Subcutaneous abdominal adipose tissue (tissue), 5 donors: Measurements from ENCODE around the gene ERICH6.

ENCODE experiments used
- H3K27ac ChIP-seq: one replicate; pipeline ENCODE4 v1.7.0; 2013; ENCODE audit warnings: low read depth, mild to moderate bottlenecking, inconsistent platforms, low read length, moderate library complexity
- H3K27me3 ChIP-seq, 5 donors: one replicate each; pipeline ENCODE4 v1.7.0; 2013; ENCODE audit warnings: low read length in 5 of 5, inconsistent platforms in 1 of 5; ENCODE audit not compliant: control insufficient read depth in 5 of 5, insufficient read depth in 4 of 5
- H3K36me3 ChIP-seq, 5 donors: one replicate each; pipeline ENCODE4 v1.7.0; 2013; ENCODE audit warnings: low read length in 5 of 5; ENCODE audit not compliant: control insufficient read depth in 5 of 5, insufficient read depth in 5 of 5
- H3K4me1 ChIP-seq, 5 donors: one replicate each; pipeline ENCODE4 v1.7.0; 2013; ENCODE audit warnings: low read length in 5 of 5, mild to moderate bottlenecking in 3 of 5, moderate library complexity in 1 of 5; ENCODE audit not compliant: control insufficient read depth in 5 of 5, insufficient read depth in 5 of 5
- H3K4me3 ChIP-seq, 5 donors: one replicate each; pipeline ENCODE4 v1.7.0; 2013; ENCODE audit warnings: low read length in 5 of 5, low read depth in 1 of 5
- H3K9ac ChIP-seq, 5 donors: one replicate each; pipeline ENCODE4 v1.7.0; 2013; ENCODE audit warnings: low read length in 5 of 5, mild to moderate bottlenecking in 4 of 5, moderate library complexity in 3 of 5
- H3K9me3 ChIP-seq, 5 donors: one replicate each; pipeline ENCODE4 v1.7.0; 2013; ENCODE audit warnings: low read length in 5 of 5; ENCODE audit not compliant: control insufficient read depth in 5 of 5
- donor health status: healthy.
- donor health status: healthy.
- donor health status: healthy.
- donor health status: healthy.
- donor health status: healthy.

ERICH6 gene

DNA sequence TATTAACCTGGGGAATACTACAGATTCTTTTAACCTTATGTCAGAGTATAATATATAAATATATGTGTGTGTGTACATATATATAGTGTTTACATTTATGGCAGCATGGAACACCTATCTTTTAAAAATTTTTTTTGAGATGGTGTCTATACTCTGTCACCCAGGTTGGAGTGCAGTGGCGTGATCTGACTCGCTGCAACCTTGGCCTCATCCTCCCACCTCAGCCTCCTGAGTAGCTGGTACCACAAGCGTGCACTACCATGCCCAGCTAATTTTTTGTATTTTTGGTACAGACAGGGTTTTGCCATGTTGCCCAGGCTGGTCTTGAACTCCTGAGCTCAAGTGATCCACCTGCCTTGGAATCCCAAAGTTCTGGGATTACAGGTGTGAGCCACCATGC is 18.5 kb upstream of the ERICH6 start:
- no peak overlapping the region for H3K4me3 ChIP-seq
- no peak overlapping the region for H3K9ac ChIP-seq
- H3K27ac ChIP-seq, result no peak overlapping the region
- H3K4me1 ChIP-seq, result peaks cover 0 to 9% (median 9%) of the 10 kb centered on the region in 5 donors
- no peaks in the 10 kb centered on the region for H3K9me3 ChIP-seq
- H3K27me3 ChIP-seq, result no peaks in the 10 kb centered on the region
- H3K36me3 ChIP-seq, result no peaks in the 10 kb centered on the region

DNA sequence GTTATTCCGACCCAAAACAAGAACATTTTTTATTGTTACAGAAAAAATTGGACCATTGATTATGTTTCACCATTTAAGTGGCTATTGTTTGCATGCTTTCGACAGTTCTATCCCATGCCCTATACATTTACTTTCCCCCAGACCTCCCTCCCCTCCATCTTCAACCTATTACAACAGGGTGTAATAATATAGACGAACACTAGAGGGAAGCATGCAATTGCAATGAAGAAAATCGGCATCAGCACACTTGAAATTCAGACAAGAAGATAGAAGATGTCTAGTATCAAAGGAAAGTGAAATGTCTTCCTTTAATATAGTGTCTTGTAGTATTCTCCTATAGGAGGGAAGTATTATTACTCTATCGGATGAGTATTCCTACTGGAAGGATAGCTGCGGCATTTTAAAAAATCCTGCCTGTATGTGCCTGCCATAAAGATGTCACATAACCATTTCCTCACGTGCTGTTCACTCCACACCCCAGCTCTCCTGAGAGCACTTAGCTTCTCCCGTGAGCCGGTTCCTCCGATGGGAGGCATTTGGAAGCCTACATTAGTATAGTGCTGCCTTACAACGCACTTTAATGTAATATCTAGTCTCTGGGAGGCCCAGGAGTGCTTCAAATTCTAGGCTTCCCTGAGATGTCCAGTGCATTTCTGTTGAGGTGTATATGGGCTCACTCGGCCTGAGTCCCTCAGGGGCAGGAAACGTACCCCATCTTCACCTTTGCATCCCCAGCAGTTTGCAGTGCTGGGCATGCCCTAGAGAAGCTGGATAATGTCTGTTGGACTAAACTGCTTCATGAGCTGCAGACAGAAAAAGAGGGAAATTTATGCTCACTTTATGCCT is 17.8 kb upstream of the ERICH6 start:
- Histone ChIP-seq H3K9me3 (no peaks in the 10 kb centered on the region), H3K27me3 (no peaks in the 10 kb centered on the region), H3K4me3 (no peak overlapping the region), H3K9ac (no peak overlapping the region), H3K27ac (no peak overlapping the region), H3K36me3 (no peaks in the 10 kb centered on the region), H3K4me1 (peaks cover 0 to 5% (median 4%) of the 10 kb centered on the region in 5 donors)

DNA sequence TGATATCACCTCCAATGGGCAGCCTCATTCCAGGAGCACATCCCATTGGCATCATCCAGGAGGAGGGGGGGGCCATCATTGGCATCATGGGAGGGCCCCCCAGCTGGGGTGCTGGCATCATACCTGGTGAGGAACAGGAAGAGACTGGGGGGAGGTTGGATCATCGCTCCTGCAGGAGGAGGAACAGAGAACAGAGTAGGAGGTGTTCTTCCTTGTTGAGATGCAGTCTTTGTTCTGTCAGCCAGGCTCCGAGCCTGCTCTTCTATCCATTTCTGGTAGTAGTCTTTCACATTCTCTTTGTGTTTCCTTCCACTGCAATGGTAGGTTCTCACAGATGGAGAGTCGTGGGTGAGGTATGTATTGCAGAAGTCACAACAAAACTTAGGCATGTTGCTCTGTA is 16.7 kb upstream of the ERICH6 start:
- Histone ChIP-seq H3K4me1 (peaks cover 0 to 5% (median 4%) of the 10 kb centered on the region in 5 donors), H3K9me3 (no peaks in the 10 kb centered on the region), H3K9ac (no peak overlapping the region), H3K4me3 (no peak overlapping the region), H3K27ac (no peak overlapping the region), H3K36me3 (no peaks in the 10 kb centered on the region), H3K27me3 (no peaks in the 10 kb centered on the region)

DNA sequence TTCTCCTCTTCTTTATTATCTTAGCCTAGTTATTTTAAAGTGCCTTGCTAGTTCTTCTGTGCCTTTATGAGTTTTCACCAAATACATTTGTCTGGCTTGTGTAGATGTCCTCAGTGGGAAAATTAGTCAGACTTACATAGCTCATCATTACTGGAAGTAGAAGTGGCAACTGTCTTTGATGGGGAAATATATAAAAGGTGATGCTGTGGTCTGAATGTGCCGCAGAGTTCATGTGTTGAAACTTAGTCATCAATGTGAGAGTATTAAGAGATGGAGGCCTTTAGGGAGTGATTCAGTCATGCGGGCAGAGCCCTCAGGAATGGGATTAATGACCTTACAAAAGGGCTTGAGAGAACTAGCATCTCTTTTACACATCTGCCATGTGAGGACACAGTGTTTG is 6.4 kb upstream of the ERICH6 start:
- peaks cover 0 to 4% (median 0%) of the 10 kb centered on the region in 5 donors for H3K36me3 ChIP-seq
- no peaks in the 10 kb centered on the region for H3K4me1 ChIP-seq
- no peak overlapping the region for H3K9ac ChIP-seq
- H3K27ac ChIP-seq, result no peak overlapping the region
- no peaks in the 10 kb centered on the region for H3K9me3 ChIP-seq
- no peak overlapping the region for H3K4me3 ChIP-seq
- no peaks in the 10 kb centered on the region for H3K27me3 ChIP-seq

DNA sequence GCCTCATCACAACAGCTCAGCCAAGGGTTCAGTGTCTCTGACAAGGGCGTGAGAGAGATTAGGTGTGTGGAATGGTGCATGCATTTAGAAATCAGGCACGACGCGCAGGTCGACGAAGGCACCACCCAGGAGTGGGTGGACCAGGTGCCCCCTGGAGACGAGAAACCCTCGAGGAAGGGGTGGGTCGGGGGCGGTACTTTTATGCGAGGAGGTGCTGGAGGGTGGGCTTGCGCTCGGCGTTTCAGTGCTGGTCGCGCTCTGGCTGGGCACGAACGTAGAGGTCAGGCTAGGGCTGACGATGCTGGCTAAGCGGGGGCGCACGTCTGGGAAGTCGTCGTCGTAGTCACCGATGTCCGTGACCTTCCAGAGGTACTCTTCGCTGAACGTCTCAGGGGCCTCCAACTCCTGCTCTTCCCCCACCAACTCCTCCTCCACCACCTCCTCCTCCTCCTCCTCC is 393 bp downstream of the ERICH6 start:
- H3K9ac ChIP-seq, result peak overlapping the region in 4 of 5 donors; percentile 42 to 86 (median 80)
- no peaks in the 10 kb centered on the region for H3K36me3 ChIP-seq
- peak overlapping the region; percentile 57 for H3K27ac ChIP-seq
- H3K4me1 ChIP-seq, result peaks cover 0 to 14% (median 10%) of the 10 kb centered on the region in 5 donors
- peak overlapping the region; percentile 68 to 95 (median 83) for H3K4me3 ChIP-seq
- H3K27me3 ChIP-seq, result no peaks in the 10 kb centered on the region
- no peaks in the 10 kb centered on the region for H3K9me3 ChIP-seq

DNA sequence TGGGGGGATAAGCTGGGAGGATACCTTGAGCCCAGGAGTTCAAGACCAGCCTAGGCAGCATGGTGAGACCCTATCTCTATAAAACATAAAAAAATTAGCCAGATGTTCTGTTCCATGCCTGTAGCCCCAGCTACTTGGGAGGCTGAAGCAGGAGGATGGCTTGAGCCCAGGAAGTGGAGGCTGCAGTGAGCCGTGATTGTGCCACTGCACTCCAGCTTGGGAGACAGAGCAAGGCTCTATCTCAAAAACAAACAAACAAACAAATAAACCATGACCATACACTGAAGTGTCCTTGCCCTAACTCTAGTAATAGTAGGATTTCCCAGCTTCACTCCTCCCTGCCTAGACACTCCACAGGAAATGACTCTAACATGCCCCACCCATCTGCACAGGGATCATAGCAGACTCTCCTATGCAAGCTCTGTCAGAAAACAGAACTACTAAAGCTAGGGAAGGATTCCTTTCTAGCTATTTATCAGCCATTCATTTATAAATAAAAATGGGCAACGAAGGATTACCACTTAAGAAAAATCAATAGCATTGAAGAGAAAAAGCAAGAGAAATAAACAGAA is 4.6 kb downstream of the ERICH6 start:
- Histone ChIP-seq H3K9me3 (no peaks in the 10 kb centered on the region), H3K36me3 (no peaks in the 10 kb centered on the region), H3K27me3 (no peaks in the 10 kb centered on the region), H3K27ac (no peak overlapping the region), H3K9ac (no peak overlapping the region), H3K4me1 (peaks cover 0 to 11% (median 6%) of the 10 kb centered on the region in 5 donors), H3K4me3 (no peak overlapping the region)

DNA sequence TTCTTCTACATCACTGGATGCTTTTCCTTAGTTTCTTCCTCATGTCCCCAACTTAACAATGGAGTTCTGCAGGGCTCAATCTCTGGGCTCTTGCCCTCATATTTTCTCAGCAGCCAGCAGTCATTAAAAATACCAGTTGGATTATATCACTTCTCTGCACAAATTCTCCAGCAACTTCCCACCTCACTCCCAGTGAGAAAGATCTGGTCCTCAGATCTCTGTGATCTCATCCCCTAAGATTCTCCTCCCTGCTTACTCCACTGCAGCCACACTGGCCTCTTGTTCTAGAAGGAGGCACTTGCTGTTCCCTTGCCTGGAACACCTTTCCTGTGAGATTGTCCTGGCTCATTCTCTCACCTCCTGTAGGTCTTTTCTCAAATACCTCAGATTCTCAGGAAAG is 6.1 kb downstream of the ERICH6 start:
- no peaks in the 10 kb centered on the region for H3K36me3 ChIP-seq
- H3K4me1 ChIP-seq, result no peaks in the 10 kb centered on the region
- H3K9ac ChIP-seq, result no peak overlapping the region
- no peak overlapping the region for H3K4me3 ChIP-seq
- no peaks in the 10 kb centered on the region for H3K27me3 ChIP-seq
- no peak overlapping the region for H3K27ac ChIP-seq
- peaks cover 0 to 4% (median 0%) of the 10 kb centered on the region in 5 donors for H3K9me3 ChIP-seq

DNA sequence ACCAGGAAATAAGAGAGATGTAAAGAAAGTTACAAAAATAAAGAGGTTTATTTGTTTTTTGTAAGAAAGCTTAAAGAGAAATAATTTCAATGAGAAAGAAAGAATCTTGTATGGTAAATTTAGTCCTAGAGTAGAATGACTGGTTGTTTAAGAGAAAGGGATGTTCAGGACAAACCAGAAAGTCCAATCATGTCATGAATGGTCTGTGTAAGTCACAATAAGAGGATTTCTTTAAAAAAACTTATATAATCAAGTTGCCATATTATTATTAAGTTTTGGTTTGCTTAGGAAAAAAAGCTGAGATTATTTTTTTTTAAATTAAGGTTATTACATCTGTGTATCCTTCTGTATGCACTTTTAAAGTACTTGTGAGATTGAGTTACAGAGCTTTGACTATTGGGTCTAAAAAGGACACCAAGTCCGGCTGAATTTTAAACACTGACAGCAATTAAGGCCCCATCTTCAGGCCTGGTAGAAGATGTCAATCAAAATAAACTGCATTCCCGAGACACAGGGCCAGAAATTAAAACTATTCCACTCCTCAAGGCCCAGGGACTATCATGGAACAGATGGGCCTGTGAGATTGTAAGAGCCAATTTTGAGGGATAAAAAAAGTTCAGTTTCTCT is 12.2 kb downstream of the ERICH6 start:
- peaks cover 0 to 4% (median 0%) of the 10 kb centered on the region in 5 donors for H3K9me3 ChIP-seq
- no peaks in the 10 kb centered on the region for H3K4me1 ChIP-seq
- no peaks in the 10 kb centered on the region for H3K36me3 ChIP-seq
- H3K4me3 ChIP-seq, result no peak overlapping the region
- no peaks in the 10 kb centered on the region for H3K27me3 ChIP-seq
- H3K9ac ChIP-seq, result no peak overlapping the region
- no peak overlapping the region for H3K27ac ChIP-seq

DNA sequence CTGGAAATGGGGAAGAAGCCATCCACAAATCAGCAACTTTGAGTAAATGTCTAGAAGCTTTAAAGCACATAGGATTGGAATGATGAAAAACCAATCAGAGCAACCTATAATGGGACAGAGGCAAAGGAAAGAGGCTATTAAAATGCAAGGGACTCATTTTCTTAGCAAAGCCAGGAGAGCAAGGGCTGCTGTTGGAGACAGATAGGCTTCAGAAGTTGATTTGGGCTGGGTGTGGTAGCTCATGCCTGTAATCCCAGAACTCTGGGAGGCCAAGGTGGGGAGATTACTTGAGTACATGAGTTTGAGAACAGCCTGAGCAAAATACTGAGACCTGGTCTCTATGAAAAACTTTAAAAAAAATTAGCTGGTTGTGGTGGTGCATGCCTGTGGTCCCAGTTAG is 16.1 kb downstream of the ERICH6 start:
- Histone ChIP-seq H3K4me1 (no peaks in the 10 kb centered on the region), H3K4me3 (no peak overlapping the region), H3K9ac (no peak overlapping the region), H3K36me3 (no peaks in the 10 kb centered on the region), H3K9me3 (peaks cover 0 to 3% (median 0%) of the 10 kb centered on the region in 5 donors), H3K27ac (no peak overlapping the region), H3K27me3 (no peaks in the 10 kb centered on the region)

DNA sequence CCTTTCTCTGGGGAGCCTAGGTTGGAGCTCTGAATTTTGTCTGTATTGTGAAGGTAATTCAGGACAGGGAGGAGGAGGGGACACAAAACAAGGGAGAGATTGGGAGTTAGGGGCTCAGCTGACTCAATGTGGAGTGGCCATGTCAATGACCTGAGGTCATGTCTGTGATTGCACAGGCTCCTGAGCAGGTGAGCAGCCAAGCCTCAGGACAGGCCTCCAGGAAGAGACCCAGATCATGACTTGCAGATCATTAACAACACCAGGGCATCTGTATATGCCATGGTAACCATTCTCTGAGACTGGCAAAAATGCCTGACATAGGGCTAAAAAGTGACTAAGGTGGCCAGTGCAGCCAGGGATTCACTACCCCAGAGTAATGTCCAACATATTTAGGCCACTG is 20.9 kb downstream of the ERICH6 start:
- no peaks in the 10 kb centered on the region for H3K4me1 ChIP-seq
- no peak overlapping the region for H3K9ac ChIP-seq
- H3K4me3 ChIP-seq, result no peak overlapping the region
- no peaks in the 10 kb centered on the region for H3K9me3 ChIP-seq
- no peaks in the 10 kb centered on the region for H3K36me3 ChIP-seq
- H3K27ac ChIP-seq, result no peak overlapping the region
- H3K27me3 ChIP-seq, result no peaks in the 10 kb centered on the region
